MCF 10A (cell line): Measurements from ENCODE around the gene NACA. TPM values are rescaled to one million over a fixed set of nuclear protein-coding genes. Genes with fewer than 3 reads are reported as not detected.
A peak's percentile ranks its signal among the peaks of the same experiment; 100 is the strongest.
"Not testable (repeated sequence)": the region's sequence is repeated elsewhere in the genome, so short reads cannot be mapped to it uniquely, and the experiment has no call there.

Experiments
- BruUV-seq: library from RNA; stranded (reverse); fragments of 400-500 nt; replicated peaks from 2 replicates; lab custom pipeline; 2021; lab: Mats Ljungman, UMichigan
- CTCF ChIA-PET: fragments of 300-600 bp; sonication (Branson Sonifier 250); formaldehyde crosslinking; extraction: SDS; loops from one replicate; lab custom pipeline; 2021; ENCODE audit warnings: antibody characterized with exemption, inconsistent platforms; lab: Yijun Ruan, JAX
- POLR2A ChIA-PET: fragments of 300-600, 350-650 bp; sonication (Branson Sonifier 250); formaldehyde crosslinking; extraction: SDS; loops from one replicate; lab custom pipeline; 2020; ENCODE audit warnings: antibody characterized with exemption, inconsistent platforms; lab: Yijun Ruan, JAX
- DNase-seq: peaks from one replicate; pipeline ENCODE4 v3.0.0-alpha.2; 2018; ENCODE audit not compliant: unreplicated experiment
- H3K27ac Mint-ChIP-seq: one replicate; pipeline ENCODE4 v1.8.0; 2022; ENCODE audit warnings: mild to moderate bottlenecking, low read depth, mixed read lengths; ENCODE audit not compliant: unreplicated experiment
- H3K27me3 Mint-ChIP-seq: one replicate; pipeline ENCODE4 v1.8.0; 2022; ENCODE audit warnings: mixed read lengths; ENCODE audit not compliant: insufficient read depth, unreplicated experiment
- H3K36me3 Mint-ChIP-seq: one replicate; pipeline ENCODE4 v1.8.0; 2022; ENCODE audit warnings: mild to moderate bottlenecking, moderate library complexity, mixed read lengths; ENCODE audit not compliant: insufficient read depth, unreplicated experiment
- H3K4me1 Mint-ChIP-seq: one replicate; pipeline ENCODE4 v1.8.0; 2022; ENCODE audit warnings: mixed read lengths; ENCODE audit not compliant: insufficient read depth, unreplicated experiment
- H3K4me3 Mint-ChIP-seq: one replicate; pipeline ENCODE4 v1.8.0; 2022; ENCODE audit warnings: mild to moderate bottlenecking, moderate library complexity, mixed read lengths; ENCODE audit not compliant: unreplicated experiment
- H3K9me3 Mint-ChIP-seq: one replicate; pipeline ENCODE4 v1.8.0; 2022; ENCODE audit warnings: mixed read lengths; ENCODE audit not compliant: unreplicated experiment
- CTCF ChIP-seq: fragments of 200-600 bp; IDR thresholded peaks from one replicate; pipeline ENCODE4 v1.8.0; 2022; ENCODE audit warnings: antibody characterized with exemption, mild to moderate bottlenecking; ENCODE audit not compliant: unreplicated experiment
- intact Hi-C: fragments of 100-400 bp; cut with micrococcal nuclease; formaldehyde crosslinking; loops from 2 replicates; pipeline ENCODE4 v1.14.1; 2022
- total RNA-seq: library from RNA; stranded (reverse); gene quantifications from 2 replicates; pipeline ENCODE4 v1.2.3, GENCODE V29; 2022

NACA gene
- total RNA-seq, 1 experiment from 2014 or later = 1,274 TPM

GRCh38 chr12:56749359-56749758 lies 24.3 kb upstream of the NACA start:
- BruUV-seq = no TSS peak
- intact Hi-C loops = no loop called here

GRCh38 chr12:56728139-56728861 lies 3.2 kb upstream of the NACA start:
- DNase-seq = no peak
- no TSS peak for BruUV-seq
- TF ChIP-seq CTCF = no peak
- Mint-ChIP-seq H3K27me3 (no peaks in the 10 kb centered on the region), H3K4me1 (no peaks in the 10 kb centered on the region), H3K4me3 (no peak overlapping the region), H3K27ac (no peak overlapping the region), H3K9me3 (no peaks in the 10 kb centered on the region), H3K36me3 (peaks cover 52% of the 10 kb centered on the region)
- CTCF ChIA-PET = interaction anchor here (0.6 kb wide), 1 partner anchor 515 kb away, joined by 3 read pairs; no protein-coding TSS in a partner anchor
- intact Hi-C loops = no loop called here
- POLR2A ChIA-PET = no interaction called here

More at GRCh38 chr12:56749359-56749758, 24.3 kb upstream of the NACA start:
- Mint-ChIP-seq H3K4me3 (no peak overlapping the region), H3K36me3 (peaks cover 35% of the 10 kb centered on the region), H3K4me1 (peaks cover 20% of the 10 kb centered on the region), H3K9me3 (no peaks in the 10 kb centered on the region), H3K27me3 (no peaks in the 10 kb centered on the region), H3K27ac (peak overlapping the region; percentile 12)
- ChIA-PET POLR2A (interaction anchor here (1.2 to 2.0 kb wide), 2 partner anchors 24 to 61 kb away, joined by 8 read pairs; partner anchors contain the start of genes NACA and PTGES3), CTCF (interaction anchor here (0.5 to 1.4 kb wide), 6 partner anchors 12 to 715 kb away, joined by 3 to 4 read pairs (median 4); no protein-coding TSS in a partner anchor)
- TF ChIP-seq CTCF = no peak
- no peak for DNase-seq

GRCh38 chr12:56726196-56726675 lies 1.1 kb upstream of the NACA start:
- H3K36me3 Mint-ChIP-seq = peaks cover 58% of the 10 kb centered on the region
- intact Hi-C loops, H3K9me3 Mint-ChIP-seq, BruUV-seq, DNase-seq, H3K27me3 Mint-ChIP-seq: not testable (repeated sequence)
- H3K4me1 Mint-ChIP-seq = peaks cover 17% of the 10 kb centered on the region
- peak overlapping the region; percentile 97 for H3K27ac Mint-ChIP-seq
- ChIA-PET POLR2A (interaction anchor here (0.6 to 2.9 kb wide), 30 partner anchors 7 to 610 kb away, joined by 3 to 102 read pairs (median 6); partner anchors contain the start of genes ATP5F1B, BAZ2A, LRP1 and PTGES3), CTCF (interaction anchor here (0.6 to 1.1 kb wide), 6 partner anchors 13 to 279 kb away, joined by 3 to 6 read pairs (median 4); no protein-coding TSS in a partner anchor)
- peak overlapping the region; percentile 91 for H3K4me3 Mint-ChIP-seq

- DNase-seq = no peak
- ChIA-PET CTCF (interaction anchor here (0.6 to 1.1 kb wide), 5 partner anchors 14 to 517 kb away, joined by 3 to 4 read pairs (median 3); no protein-coding TSS in a partner anchor), POLR2A (interaction anchor here (0.6 to 2.9 kb wide), 40 partner anchors 8 to 609 kb away, joined by 3 to 102 read pairs (median 6); partner anchors contain the start of genes ATP5F1B, BAZ2A, CS and LRP1)
- BruUV-seq = TSS peak; percentile 46
- Mint-ChIP-seq H3K27ac (peak overlapping the region; percentile 97), H3K36me3 (peaks cover 61% of the 10 kb centered on the region), H3K9me3 (no peaks in the 10 kb centered on the region), H3K4me3 (peak overlapping the region; percentile 91), H3K27me3 (no peaks in the 10 kb centered on the region), H3K4me1 (peaks cover 22% of the 10 kb centered on the region)
- intact Hi-C loops = loop anchor here (1.0 to 2.0 kb wide), 2 partner anchors 37 to 89 kb away; partner anchors contain the start of gene PTGES3
- TF ChIP-seq CTCF = no peak
Measured at GRCh38 chr12:56725723-56726102, 614 bp upstream of the NACA start.
